ENCODE measurements around the gene C1RL. TPM values are rescaled to one million over a fixed set of nuclear protein-coding genes. Genes with fewer than 3 reads are reported as not detected.
"Not testable (repeated sequence)": the region's sequence is repeated elsewhere in the genome, so short reads cannot be mapped to it uniquely, and the experiment has no call there.

Gene C1RL
- total RNA-seq, 2 donors from 2014 or later = 18.7 to 34.7 TPM

GRCh38 chr12:7060353-7060954, 48.6 kb downstream of the C1RL start, which contains the start of gene C1S:
Gene C1S, plus strand, starts transcription at chr12:7060718. Its CDS starts 1,195 bp downstream, at chr12:7061913.
- Histone ChIP-seq H3K4me3 (peak within 1 kb of the TSS; percentile 32 to 42), H3K4me1 (peaks cover 0 to 10% of the 10 kb centered on the region in 2 donors), H3K27ac (peak within 1 kb of the TSS; percentile 77 to 84), H3K36me3 (no peaks in the 10 kb centered on the region), H3K9me3 (no peaks in the 10 kb centered on the region), H3K27me3 (no peaks in the 10 kb centered on the region)
- peak; percentile 92 for DNase-seq (ENCODE audit: low spot score)
- TF ChIP-seq CTCF (IDR thresholded peaks at IDR 0.05) = peak; percentile 73 to 87

- no peaks in the 10 kb centered on the region for H3K36me3 ChIP-seq
- no peaks in the 10 kb centered on the region for H3K27me3 ChIP-seq
- peak overlapping the region; percentile 77 to 84 for H3K27ac ChIP-seq
- no peak for TF ChIP-seq CTCF (IDR thresholded peaks at IDR 0.05)
- H3K4me1 ChIP-seq = peaks cover 0 to 10% of the 10 kb centered on the region in 2 donors
- H3K4me3 ChIP-seq = no peak overlapping the region
- no peak for DNase-seq (ENCODE audit: low spot score)
- no peaks in the 10 kb centered on the region for H3K9me3 ChIP-seq
Measured at GRCh38 chr12:7059780-7060179, 49.2 kb downstream of the C1RL start.

GRCh38 chr12:7058850-7059395, 50.1 kb downstream of the C1RL start:
- no peak for TF ChIP-seq CTCF (IDR thresholded peaks at IDR 0.05)

GRCh38 chr12:7058163-7058845, 50.7 kb downstream of the C1RL start:
- Histone ChIP-seq H3K4me1 (peaks cover 0 to 10% of the 10 kb centered on the region in 2 donors), H3K9me3 (no peaks in the 10 kb centered on the region), H3K27ac (no peak overlapping the region), H3K36me3 (no peaks in the 10 kb centered on the region), H3K27me3 (no peaks in the 10 kb centered on the region), H3K4me3 (no peak overlapping the region)
- no peak for TF ChIP-seq CTCF (IDR thresholded peaks at IDR 0.05)
- DNase-seq (ENCODE audit: low spot score) = no peak

More at GRCh38 chr12:7058850-7059395, 50.1 kb downstream of the C1RL start:
- Histone ChIP-seq H3K27me3 (no peaks in the 10 kb centered on the region), H3K9me3 (no peaks in the 10 kb centered on the region), H3K36me3 (no peaks in the 10 kb centered on the region), H3K27ac (no peak overlapping the region), H3K4me3 (no peak overlapping the region), H3K4me1 (peaks cover 0 to 10% of the 10 kb centered on the region in 2 donors)
- no peak for DNase-seq (ENCODE audit: low spot score)

- H3K9me3 ChIP-seq; H3K4me3 ChIP-seq; H3K36me3 ChIP-seq; H3K27me3 ChIP-seq; H3K4me1 ChIP-seq; DNase-seq (ENCODE audit: low spot score); H3K27ac ChIP-seq: not testable (repeated sequence)
Measured at GRCh38 chr12:7055736-7056135, 53.3 kb downstream of the C1RL start.

- H3K27ac ChIP-seq = no peak overlapping the region
- H3K9me3 ChIP-seq = no peaks in the 10 kb centered on the region
- no peak for DNase-seq (ENCODE audit: low spot score)
- no peak overlapping the region for H3K4me3 ChIP-seq
- no peak for TF ChIP-seq CTCF (IDR thresholded peaks at IDR 0.05)
- peaks cover 0 to 2% of the 10 kb centered on the region in 2 donors for H3K4me1 ChIP-seq
- H3K27me3 ChIP-seq = no peaks in the 10 kb centered on the region
- no peaks in the 10 kb centered on the region for H3K36me3 ChIP-seq
Measured at GRCh38 chr12:7054925-7055324, 54.1 kb downstream of the C1RL start.

- not testable (repeated sequence) for H3K4me1 ChIP-seq; H3K27ac ChIP-seq; H3K36me3 ChIP-seq; DNase-seq (ENCODE audit: low spot score); H3K9me3 ChIP-seq; H3K27me3 ChIP-seq; H3K4me3 ChIP-seq
Measured at GRCh38 chr12:7049973-7050372, 59.0 kb downstream of the C1RL start.

GRCh38 chr12:7049445-7049951, 59.5 kb downstream of the C1RL start:
- H3K36me3 ChIP-seq; H3K4me1 ChIP-seq; H3K27ac ChIP-seq; H3K9me3 ChIP-seq; H3K27me3 ChIP-seq; DNase-seq (ENCODE audit: low spot score); H3K4me3 ChIP-seq: not testable (repeated sequence)

Data from right atrium auricular region (tissue), 2 donors.